ENCODE results near the gene EXD1. TPM values are rescaled to one million over a fixed set of nuclear protein-coding genes. Genes with fewer than 3 reads are reported as not detected.
A peak's percentile ranks its signal among the peaks of the same experiment; 100 is the strongest.

The EXD1 gene
- total and polyA plus RNA-seq, 9 of the 15 experiments (the other 6 are each of a cell fraction or from before 2014, with no cell fraction given) = not detected

DNA sequence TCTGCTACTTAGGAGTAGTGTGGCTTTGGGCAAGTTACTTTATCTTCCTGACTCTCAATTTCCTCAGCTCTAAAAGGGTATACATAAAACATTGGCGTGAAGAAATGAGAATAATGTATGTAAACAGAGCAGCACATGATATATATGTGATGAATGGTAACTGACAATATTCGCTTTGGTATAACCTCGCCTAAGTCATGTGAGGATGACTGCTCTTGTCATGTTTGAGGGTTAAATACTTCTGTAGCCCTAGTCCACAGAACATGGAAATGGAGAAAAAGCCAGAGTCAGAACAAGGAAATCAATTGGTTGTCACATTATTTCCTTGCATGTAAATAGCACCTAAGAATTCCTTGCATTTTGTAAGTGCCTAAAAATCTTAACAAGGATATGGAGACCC is 25.5 kb upstream of the EXD1 start:
- Histone ChIP-seq H2AFZ (ENCODE audit: low read depth, low read length) (no peak overlapping the region), H3K79me2 (ENCODE audit: control insufficient read depth, insufficient read depth, low read length) (no peaks in the 10 kb centered on the region), H3K4me2 (ENCODE audit: insufficient read depth, low read length) (no peak overlapping the region), H3K9ac (ENCODE audit: insufficient read depth in 1 of 2, low read depth in 2 of 2, low read length in 2 of 2) (no peak overlapping the region), H3K4me3 (no peak overlapping the region), H3K4me1 (replicated peaks in 1 of 2; ENCODE audit: control insufficient read depth in 2 of 2, insufficient read depth in 2 of 2, low read length in 2 of 2) (peaks cover 4 to 10% of the 10 kb centered on the region in 2 experiments; a peak in 4 of 5 replicates), H3K27ac (ENCODE audit: extremely low read depth, low read depth, low read length) (no peak overlapping the region), H3K9me1 (ENCODE audit: control insufficient read depth, insufficient read depth, low read length) (no peaks in the 10 kb centered on the region), H4K20me1 (replicated peaks; ENCODE audit: control insufficient read depth, insufficient read depth, low read length) (no peaks in the 10 kb centered on the region), H3K27me3 (ENCODE audit: control insufficient read depth in 2 of 2, insufficient read depth in 2 of 2, low read length in 2 of 2) (no peaks in the 10 kb centered on the region), H3K36me3 (ENCODE audit: control insufficient read depth, insufficient read depth, low read length) (peaks cover 46% of the 10 kb centered on the region; the same call in 2 of the 3 replicates), H3K9me3 (replicated peaks; ENCODE audit: control insufficient read depth, insufficient read depth, low read depth, low read length) (no peaks in the 10 kb centered on the region)
- FAIRE-seq = peak; percentile 37
- CTCF ChIA-PET (ENCODE audit: low intra/inter-chr PET ratio) = no interaction called here
- WGBS (ENCODE audit: insufficient coverage, low coverage, missing lambda C conversion rate) = 92% methylated on average over 3 of the region's 3 CpGs
- DNase-seq (ENCODE audit: extremely low read depth in 1 of 4, low spot score in 3 of 4) = no peak
- intact Hi-C loops (cut with micrococcal nuclease) = no loop called here
- TF ChIP-seq, protein P1, sequence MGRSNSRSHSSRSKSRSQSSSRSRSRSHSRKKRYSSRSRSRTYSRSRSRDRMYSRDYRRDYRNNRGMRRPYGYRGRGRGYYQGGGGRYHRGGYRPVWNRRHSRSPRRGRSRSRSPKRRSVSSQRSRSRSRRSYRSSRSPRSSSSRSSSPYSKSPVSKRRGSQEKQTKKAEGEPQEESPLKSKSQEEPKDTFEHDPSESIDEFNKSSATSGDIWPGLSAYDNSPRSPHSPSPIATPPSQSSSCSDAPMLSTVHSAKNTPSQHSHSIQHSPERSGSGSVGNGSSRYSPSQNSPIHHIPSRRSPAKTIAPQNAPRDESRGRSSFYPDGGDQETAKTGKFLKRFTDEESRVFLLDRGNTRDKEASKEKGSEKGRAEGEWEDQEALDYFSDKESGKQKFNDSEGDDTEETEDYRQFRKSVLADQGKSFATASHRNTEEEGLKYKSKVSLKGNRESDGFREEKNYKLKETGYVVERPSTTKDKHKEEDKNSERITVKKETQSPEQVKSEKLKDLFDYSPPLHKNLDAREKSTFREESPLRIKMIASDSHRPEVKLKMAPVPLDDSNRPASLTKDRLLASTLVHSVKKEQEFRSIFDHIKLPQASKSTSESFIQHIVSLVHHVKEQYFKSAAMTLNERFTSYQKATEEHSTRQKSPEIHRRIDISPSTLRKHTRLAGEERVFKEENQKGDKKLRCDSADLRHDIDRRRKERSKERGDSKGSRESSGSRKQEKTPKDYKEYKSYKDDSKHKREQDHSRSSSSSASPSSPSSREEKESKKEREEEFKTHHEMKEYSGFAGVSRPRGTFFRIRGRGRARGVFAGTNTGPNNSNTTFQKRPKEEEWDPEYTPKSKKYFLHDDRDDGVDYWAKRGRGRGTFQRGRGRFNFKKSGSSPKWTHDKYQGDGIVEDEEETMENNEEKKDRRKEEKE (IDR thresholded peaks at IDR 0.05; ENCODE audit: borderline replicate concordance in 1 of 2, control insufficient read depth in 1 of 2, low read depth in 2 of 2, low read length in 1 of 2) = no peak
- TF ChIP-seq, protein P2, sequence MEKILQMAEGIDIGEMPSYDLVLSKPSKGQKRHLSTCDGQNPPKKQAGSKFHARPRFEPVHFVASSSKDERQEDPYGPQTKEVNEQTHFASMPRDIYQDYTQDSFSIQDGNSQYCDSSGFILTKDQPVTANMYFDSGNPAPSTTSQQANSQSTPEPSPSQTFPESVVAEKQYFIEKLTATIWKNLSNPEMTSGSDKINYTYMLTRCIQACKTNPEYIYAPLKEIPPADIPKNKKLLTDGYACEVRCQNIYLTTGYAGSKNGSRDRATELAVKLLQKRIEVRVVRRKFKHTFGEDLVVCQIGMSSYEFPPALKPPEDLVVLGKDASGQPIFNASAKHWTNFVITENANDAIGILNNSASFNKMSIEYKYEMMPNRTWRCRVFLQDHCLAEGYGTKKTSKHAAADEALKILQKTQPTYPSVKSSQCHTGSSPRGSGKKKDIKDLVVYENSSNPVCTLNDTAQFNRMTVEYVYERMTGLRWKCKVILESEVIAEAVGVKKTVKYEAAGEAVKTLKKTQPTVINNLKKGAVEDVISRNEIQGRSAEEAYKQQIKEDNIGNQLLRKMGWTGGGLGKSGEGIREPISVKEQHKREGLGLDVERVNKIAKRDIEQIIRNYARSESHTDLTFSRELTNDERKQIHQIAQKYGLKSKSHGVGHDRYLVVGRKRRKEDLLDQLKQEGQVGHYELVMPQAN (IDR thresholded peaks at IDR 0.05; ENCODE audit: borderline replicate concordance) = no peak
- TF ChIP-seq HDGF (IDR thresholded peaks at IDR 0.05) (no peak), RHOXF2B (CRISPR knock-in tag; conservative IDR thresholded peaks at IDR 0.05) (no peak), FOSL1 (tag; conservative IDR thresholded peaks at IDR 0.05) (no peak), ZNF140 (CRISPR knock-in tag; IDR thresholded peaks at IDR 0.05) (no peak), KLF1 (tag; IDR thresholded peaks at IDR 0.05) (no peak), SIN3A (IDR thresholded peaks at IDR 0.05; ENCODE audit: borderline replicate concordance in 2 of 2, control insufficient read depth in 1 of 2, low read depth in 2 of 2, low read length in 2 of 2) (no peak), TCFL5 (CRISPR knock-in tag; conservative IDR thresholded peaks at IDR 0.05) (no peak), HMG20A (CRISPR knock-in tag; conservative IDR thresholded peaks at IDR 0.05) (no peak), ZKSCAN8 (CRISPR knock-in tag; IDR thresholded peaks at IDR 0.05) (no peak), MTF1 (CRISPR knock-in tag; IDR thresholded peaks at IDR 0.05; ENCODE audit: borderline replicate concordance) (no peak), LCOR (CRISPR knock-in tag; IDR thresholded peaks at IDR 0.05) (no peak)
- TF ChIP-seq, protein P3, sequence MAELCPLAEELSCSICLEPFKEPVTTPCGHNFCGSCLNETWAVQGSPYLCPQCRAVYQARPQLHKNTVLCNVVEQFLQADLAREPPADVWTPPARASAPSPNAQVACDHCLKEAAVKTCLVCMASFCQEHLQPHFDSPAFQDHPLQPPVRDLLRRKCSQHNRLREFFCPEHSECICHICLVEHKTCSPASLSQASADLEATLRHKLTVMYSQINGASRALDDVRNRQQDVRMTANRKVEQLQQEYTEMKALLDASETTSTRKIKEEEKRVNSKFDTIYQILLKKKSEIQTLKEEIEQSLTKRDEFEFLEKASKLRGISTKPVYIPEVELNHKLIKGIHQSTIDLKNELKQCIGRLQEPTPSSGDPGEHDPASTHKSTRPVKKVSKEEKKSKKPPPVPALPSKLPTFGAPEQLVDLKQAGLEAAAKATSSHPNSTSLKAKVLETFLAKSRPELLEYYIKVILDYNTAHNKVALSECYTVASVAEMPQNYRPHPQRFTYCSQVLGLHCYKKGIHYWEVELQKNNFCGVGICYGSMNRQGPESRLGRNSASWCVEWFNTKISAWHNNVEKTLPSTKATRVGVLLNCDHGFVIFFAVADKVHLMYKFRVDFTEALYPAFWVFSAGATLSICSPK (IDR thresholded peaks at IDR 0.05; ENCODE audit: borderline replicate concordance) = no peak
- TF ChIP-seq, protein P4, sequence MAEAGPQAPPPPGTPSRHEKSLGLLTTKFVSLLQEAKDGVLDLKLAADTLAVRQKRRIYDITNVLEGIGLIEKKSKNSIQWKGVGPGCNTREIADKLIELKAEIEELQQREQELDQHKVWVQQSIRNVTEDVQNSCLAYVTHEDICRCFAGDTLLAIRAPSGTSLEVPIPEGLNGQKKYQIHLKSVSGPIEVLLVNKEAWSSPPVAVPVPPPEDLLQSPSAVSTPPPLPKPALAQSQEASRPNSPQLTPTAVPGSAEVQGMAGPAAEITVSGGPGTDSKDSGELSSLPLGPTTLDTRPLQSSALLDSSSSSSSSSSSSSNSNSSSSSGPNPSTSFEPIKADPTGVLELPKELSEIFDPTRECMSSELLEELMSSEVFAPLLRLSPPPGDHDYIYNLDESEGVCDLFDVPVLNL (CRISPR knock-in tag; IDR thresholded peaks at IDR 0.05; ENCODE audit: low read depth) = no peak
- POLR2A ChIA-PET = interaction anchor here (0.6 kb wide), 1 partner anchor 10 kb away, joined by 3 read pairs; no protein-coding TSS in a partner anchor
- no TSS peak for BruUV-seq (replicated peaks)
- no peak for ATAC-seq
- in situ Hi-C loops (cut with MboI) = no loop called here

All from K562 (cell line).